Gastroesophageal sphincter (tissue), 3 donors: ENCODE results near the gene SRP72.

Source experiments
- CTCF ChIP-seq, 4 experiments: fragments of 200-600 bp in 2 of 4; fragments of 450-650 bp in 2 of 4; sonication (generic) in 1 of 4; IDR thresholded peaks; one replicate each; pipeline ENCODE4 v1.5.1; 2017 to 2019; ENCODE audit warnings: antibody characterized with exemption in 4 of 4, mild to moderate bottlenecking in 2 of 4, moderate library complexity in 2 of 4
- POLR2A ChIP-seq, 2 donors: fragments of 450-650 bp; IDR thresholded peaks; one replicate each; pipeline ENCODE4 v1.6.1; 2017; ENCODE audit warnings: antibody characterized with exemption in 2 of 2, mild to moderate bottlenecking in 2 of 2, moderate library complexity in 1 of 2

- TF ChIP-seq CTCF (IDR thresholded peaks at IDR 0.05) (no peak), POLR2A (IDR thresholded peaks at IDR 0.05) (no peak)
Observed at GRCh38 chr4:56424176-56424575, 43.2 kb upstream of the SRP72 start.
